A549 (cell line): Measurements from ENCODE around the gene MAPKAPK3. TPM values are rescaled to one million over a fixed set of nuclear protein-coding genes. Genes with fewer than 3 reads are reported as not detected.
A peak's percentile ranks its signal among the peaks of the same experiment; 100 is the strongest.

Source experiments
- ATAC-seq, 2 experiments: fragments of 200-7000 bp in 1 of 2; fragments of >200 bp in 1 of 2; cut with Nextera tagmentation in 1 of 2; cut with Tn5 transposase in 1 of 2; 3 replicates each; pipeline versions ENCODE4 v1.8.0 to v1.9.1; 2018 to 2020; ENCODE audit warnings: mild to moderate bottlenecking in 1 of 2, moderate library complexity in 1 of 2
- CTCF ChIA-PET: fragments of 300-600 bp; sonication (Branson Sonifier 250); formaldehyde crosslinking; extraction: SDS; loops from one replicate; lab custom pipeline; 2021; ENCODE audit warnings: antibody characterized with exemption, inconsistent platforms; lab: Yijun Ruan, JAX
- POLR2A ChIA-PET: fragments of 350-600 bp; formaldehyde crosslinking; extraction: SDS; loops from one replicate; lab custom pipeline; 2021; ENCODE audit warnings: antibody characterized with exemption, inconsistent platforms; lab: Yijun Ruan, JAX
- DNase-seq, 2 experiments: peaks; one replicate each; pipeline versions ENCODE4 v3.0.0 to v3.0.0-alpha.2; 2011 to 2016; ENCODE audit warnings: low read depth in 1 of 2, low spot score in 1 of 2
- FAIRE-seq: peaks from 2 replicates; lab custom pipeline; 2011; peaks lifted over from hg19 to GRCh38; lab: Jason Lieb, UNC
- H3K27ac ChIP-seq, 2 experiments: fragments of >200 bp; sonication (Bioruptor Twin); formaldehyde crosslinking; 3 replicates each; pipeline ENCODE4 v1.5.1; 2016 to 2017
- H3K4me1 ChIP-seq: fragments of >200 bp; sonication (Bioruptor Twin); formaldehyde crosslinking; 3 replicates; pipeline ENCODE4 v1.6.1; 2016
- H3K4me2 ChIP-seq: fragments of >200 bp; sonication (Bioruptor Twin); formaldehyde crosslinking; 3 replicates; pipeline ENCODE4 v1.6.1; 2016
- H3K4me3 ChIP-seq: fragments of >200 bp; sonication (Bioruptor Twin); formaldehyde crosslinking; 3 replicates; pipeline ENCODE4 v1.5.1; 2016
- H3K9me3 ChIP-seq: fragments of >200 bp; sonication (Bioruptor Twin); formaldehyde crosslinking; 3 replicates; pipeline ENCODE4 v1.6.1; 2016
- CBX2 ChIP-seq: fragments of 200-600 bp; sonication (generic); IDR thresholded peaks from 2 replicates; pipeline ENCODE4 v1.6.1; 2016; ENCODE audit warnings: low read depth, mild to moderate bottlenecking, borderline replicate concordance
- CEBPB ChIP-seq, 2 experiments: fragments of >200 bp in 1 of 2; sonication (Bioruptor Twin) in 1 of 2; formaldehyde crosslinking in 1 of 2; IDR thresholded peaks; 2 replicates each; pipeline ENCODE4 v1.6.1; 2012 to 2016
- CTCF ChIP-seq: fragments of >200 bp; sonication (Bioruptor Twin); formaldehyde crosslinking; IDR thresholded peaks from 3 replicates; pipeline ENCODE4 v1.5.1; 2016
- E2F6 ChIP-seq: IDR thresholded peaks from 2 replicates; pipeline ENCODE4 v1.6.1; 2012; ENCODE audit warnings: low read depth, borderline replicate concordance
- ELK1 ChIP-seq: fragments of 150-350 bp; IDR thresholded peaks from 2 replicates; pipeline ENCODE4 v1.6.1; 2014; ENCODE audit warnings: low read depth, mild to moderate bottlenecking, low read length
- FOSB ChIP-seq: fragments of 250-450 bp; sonication (Bioruptor Pico); IDR thresholded peaks from 2 replicates; pipeline ENCODE4 v1.5.0; 2020; ENCODE audit warnings: mild to moderate bottlenecking, moderate library complexity
- GATA3 ChIP-seq: IDR thresholded peaks from 2 replicates; pipeline ENCODE4 v1.6.1; 2012; ENCODE audit warnings: borderline replicate concordance
- HEYL ChIP-seq: fragments of 250-450 bp; sonication (Bioruptor Pico); IDR thresholded peaks from 2 replicates; pipeline ENCODE4 v1.8.0; 2021; ENCODE audit warnings: mild to moderate bottlenecking, moderate library complexity
- KDM5A ChIP-seq: fragments of 200-600 bp; sonication (generic); IDR thresholded peaks from 2 replicates; pipeline ENCODE4 v1.6.1; 2016; ENCODE audit warnings: antibody characterized with exemption, mild to moderate bottlenecking
- MAZ ChIP-seq: fragments of 150-350 bp; IDR thresholded peaks from 2 replicates; pipeline ENCODE4 v1.6.1; 2014; ENCODE audit warnings: antibody characterized with exemption, low read depth, low read length, borderline replicate concordance
- NR3C1 ChIP-seq: fragments of >200 bp; sonication (Bioruptor Twin); formaldehyde crosslinking; IDR thresholded peaks from 3 replicates; pipeline ENCODE4 v1.6.1; 2017
- PBX3 ChIP-seq: IDR thresholded peaks from 2 replicates; pipeline ENCODE4 v1.6.1; 2012
- PHF8 ChIP-seq: fragments of 200-600 bp; sonication (generic); IDR thresholded peaks from 2 replicates; pipeline ENCODE4 v1.6.1; 2016; ENCODE audit warnings: low read depth, mild to moderate bottlenecking, antibody characterized with exemption, moderate library complexity, borderline replicate concordance
- RARB ChIP-seq: fragments of 250-450 bp; sonication (Bioruptor Pico); IDR thresholded peaks from 2 replicates; pipeline ENCODE4 v1.8.0; 2021; ENCODE audit warnings: mild to moderate bottlenecking, moderate library complexity
- RCOR1 ChIP-seq: fragments of 150-350 bp; IDR thresholded peaks from 2 replicates; pipeline ENCODE4 v1.6.1; 2014; ENCODE audit warnings: antibody characterized with exemption, low read length, low read depth
- SREBF2 ChIP-seq: fragments of 450-650 bp; IDR thresholded peaks from 2 replicates; pipeline ENCODE4 v1.6.1; 2014; ENCODE audit warnings: mild to moderate bottlenecking, moderate library complexity
- TFCP2L1 ChIP-seq: fragments of 250-450 bp; sonication (Bioruptor Pico); IDR thresholded peaks from 2 replicates; pipeline ENCODE4 v1.5.0; 2021; ENCODE audit warnings: mild to moderate bottlenecking
- USF2 ChIP-seq: fragments of 450-650 bp; IDR thresholded peaks from 2 replicates; pipeline ENCODE4 v1.6.1; 2014; ENCODE audit warnings: antibody characterized with exemption
- ZC3H11A ChIP-seq: fragments of 450-650 bp; IDR thresholded peaks from 2 replicates; pipeline ENCODE4 v1.6.1; 2014; ENCODE audit warnings: antibody characterized with exemption, mild to moderate bottlenecking
- ZFP36 ChIP-seq: fragments of 450-650 bp; IDR thresholded peaks from 2 replicates; pipeline ENCODE4 v1.6.1; 2014; ENCODE audit warnings: borderline replicate concordance; ENCODE audit not compliant: partially characterized antibody
- WGBS: methylation state at CpG from one replicate; pipeline ENCODE4 v1.1.6; 2017; ENCODE audit errors: missing lambda C conversion rate; 5-methylcytosine and 5-hydroxymethylcytosine counted together
- polyA plus RNA-seq, 4 experiments: library from polyadenylated mRNA; depleted of rRNA in 3 of 4; stranded (reverse); fragments of >200 nt; fragmentation: RNase III in 1 of 4; extraction: RNeasy Plus Mini Kit Qiagen cat#74134 plus additional on column Dnase treatment in 1 of 4; gene quantifications; 2 replicates in 3 of 4; 3 replicates in 1 of 4; pipeline ENCODE4 v1.2.3, GENCODE V29; 2011 to 2017

MAPKAPK3 gene
- polyA plus RNA-seq, 2 of the 4 experiments (the other 2 are of a cell fraction) = 14.6 to 16.5 TPM

- ATAC-seq (no peak), DNase-seq (no peak), FAIRE-seq (no peak)
- ChIA-PET POLR2A (interaction anchor here (0.6 to 1.5 kb wide), 2 partner anchors 22 to 735 kb away, joined by 3 to 4 read pairs; partner anchors contain the start of gene HEMK1), CTCF (interaction anchor here (0.6 to 4.4 kb wide), 7 partner anchors 10 to 483 kb away, joined by 3 to 31 read pairs (median 7); no protein-coding TSS in a partner anchor)
- no peak for TF ChIP-seq MAZ
- TF ChIP-seq KDM5A = no peak
- no peak for TF ChIP-seq SREBF2
- TF ChIP-seq FOSB (CRISPR knock-in tag) = no peak
- TF ChIP-seq CEBPB (IDR thresholded peaks at IDR 0.05) = no peak
- TF ChIP-seq RARB (CRISPR knock-in tag) = no peak
- no peak for TF ChIP-seq RCOR1
- TF ChIP-seq PHF8 = no peak
- TF ChIP-seq CBX2 = no peak
- TF ChIP-seq E2F6 = no peak
- 80% methylated on average over 1 of the region's 9 CpGs for WGBS
- H3K4me2 ChIP-seq = no peak overlapping the region
- no peaks in the 10 kb centered on the region for H3K9me3 ChIP-seq
- H3K4me1 ChIP-seq = peaks cover 14% of the 10 kb centered on the region
- H3K27ac ChIP-seq = peak overlapping the region in 1 of 2 experiments; percentile 62; a peak in 2 of 6 replicates
- H3K4me3 ChIP-seq = no peak overlapping the region
These were observed 25.7 kb upstream of the MAPKAPK3 start for GRCh38 chr3:50591196-50591741.

- Histone ChIP-seq H3K4me2 (no peak overlapping the region), H3K4me3 (no peak overlapping the region), H3K4me1 (peaks cover 14% of the 10 kb centered on the region), H3K27ac (peak overlapping the region in 1 of 2 experiments; percentile 50; a peak in 2 of 6 replicates), H3K9me3 (no peaks in the 10 kb centered on the region)
- DNase-seq (no peak), ATAC-seq (peak in 1 of 2 experiments; percentile 31; a peak in 2 of 6 replicates), FAIRE-seq (no peak)
- TF ChIP-seq TFCP2L1 (CRISPR knock-in tag) = no peak
- TF ChIP-seq USF2 = no peak
- TF ChIP-seq CBX2 = no peak
- no peak for TF ChIP-seq GATA3
- TF ChIP-seq PBX3 = no peak
- TF ChIP-seq HEYL = no peak
- no peak for TF ChIP-seq CTCF
- no peak for TF ChIP-seq NR3C1
- no peak for TF ChIP-seq ZC3H11A
- TF ChIP-seq ZFP36 = no peak
- TF ChIP-seq ELK1 = no peak
- WGBS = 33% methylated on average over 1 of the region's 5 CpGs
- CTCF ChIA-PET = interaction anchor here (0.9 to 4.4 kb wide), 6 partner anchors 12 to 43 kb away, joined by 3 to 31 read pairs (median 4); partner anchors contain the start of gene CISH
- POLR2A ChIA-PET = interaction anchor here (0.9 to 1.5 kb wide), 2 partner anchors 19 to 24 kb away, joined by 3 to 4 read pairs; partner anchors contain the start of genes CISH and HEMK1
These were observed 24.4 kb upstream of the MAPKAPK3 start for GRCh38 chr3:50592568-50592967.
